UCSD-AML1 (cell line): Measurements from ENCODE around the gene EFCAB8.
A peak's percentile ranks its signal among the peaks of the same experiment; 100 is the strongest.

Experiments
- DNase-seq: peaks from one replicate; lab custom pipeline; 2025; ENCODE audit not compliant: unreplicated experiment; lab: John Stamatoyannopoulos, UW

The EFCAB8 gene, protein sequence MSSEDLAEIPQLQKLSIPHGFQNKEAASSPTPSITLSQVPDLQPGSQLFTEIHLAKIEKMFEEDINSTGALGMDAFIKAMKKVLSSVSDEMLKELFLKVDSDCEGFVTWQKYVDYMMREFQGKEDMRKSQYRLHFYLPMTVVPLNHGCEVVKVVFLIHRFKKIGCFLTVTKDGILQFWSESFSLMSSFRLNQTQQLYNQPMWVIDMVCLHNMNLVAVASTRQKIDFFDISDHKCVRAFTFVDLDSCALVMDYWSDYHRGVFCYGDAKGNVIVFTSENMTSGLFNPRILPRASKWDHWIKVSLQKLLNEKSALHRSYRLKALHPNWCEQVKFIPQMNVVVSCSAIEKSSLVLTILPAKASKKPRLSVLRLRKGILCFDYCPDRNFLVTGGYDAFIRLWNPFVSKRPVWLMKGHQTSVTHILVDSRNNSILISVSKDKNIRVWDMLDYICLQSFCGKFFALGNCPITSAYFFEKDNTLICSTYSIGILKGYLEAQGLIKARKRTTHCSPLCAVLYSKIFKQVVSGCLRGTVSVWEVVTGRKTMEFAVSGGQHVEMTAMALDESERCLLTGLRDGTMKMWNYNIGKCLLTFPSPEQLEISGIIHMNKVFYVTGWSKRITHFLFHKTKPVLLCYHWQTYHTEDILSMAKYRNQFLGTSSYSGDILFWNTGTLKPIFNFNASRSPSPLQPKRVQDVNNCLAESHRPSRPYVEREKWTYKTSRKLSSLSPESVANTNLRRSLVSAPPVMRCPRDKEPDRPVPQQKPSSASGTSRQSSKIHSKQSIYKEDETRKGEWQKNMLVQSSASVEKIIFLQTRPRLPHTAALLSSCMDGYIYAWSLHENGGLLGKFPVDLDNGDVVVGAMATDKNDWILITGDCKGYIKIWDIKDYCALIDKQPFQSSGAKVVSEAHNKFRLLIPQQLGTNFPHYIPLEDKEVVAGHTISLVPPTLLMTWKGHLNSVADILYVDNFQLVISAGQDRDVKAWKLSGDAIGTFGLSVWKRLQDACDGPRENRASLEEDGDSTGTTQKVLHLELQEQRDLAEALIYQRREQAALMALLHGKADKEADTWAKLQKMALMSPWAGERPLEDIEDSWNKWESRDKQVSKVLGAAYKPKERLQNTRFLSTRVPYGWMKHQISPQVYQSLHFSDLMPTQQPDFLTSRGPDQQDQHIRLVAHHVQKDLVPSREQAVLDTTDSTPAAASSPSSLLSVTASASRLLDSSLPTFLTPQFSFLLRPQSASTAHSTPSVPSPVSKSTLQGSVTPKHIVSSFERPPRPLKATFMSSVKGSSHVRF

GRCh38 chr20:32858701-32859372 lies at the start of gene EFCAB8:
EFCAB8 (plus strand) TSS chr20:32858923; CDS start chr20:32863793, 4,870 bp downstream.
- DNase-seq, result no peak

GRCh38 chr20:32809907-32810306 lies 48.8 kb upstream of the EFCAB8 start:
- no peak for DNase-seq

DNA sequence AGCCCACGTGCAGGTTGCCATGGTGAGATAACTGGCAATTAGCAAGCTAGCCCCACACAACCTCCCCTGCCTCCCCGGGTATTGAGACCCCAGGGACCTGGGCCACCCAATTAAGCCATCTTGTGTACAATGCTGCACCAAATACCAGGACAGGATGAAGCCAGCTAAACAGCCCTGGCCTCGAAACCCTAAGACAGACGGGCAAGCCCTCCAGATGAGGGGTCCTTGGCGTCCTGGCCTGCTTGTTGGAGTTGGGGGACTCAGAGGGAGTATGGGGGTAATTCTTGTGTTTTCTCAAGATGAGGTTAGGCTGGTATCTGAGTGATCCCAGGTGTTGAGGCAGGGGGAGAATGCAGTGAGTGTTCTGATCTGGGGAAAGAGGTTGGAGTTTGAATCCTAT lies 47.8 kb upstream of the EFCAB8 start:
- no peak for DNase-seq

DNA sequence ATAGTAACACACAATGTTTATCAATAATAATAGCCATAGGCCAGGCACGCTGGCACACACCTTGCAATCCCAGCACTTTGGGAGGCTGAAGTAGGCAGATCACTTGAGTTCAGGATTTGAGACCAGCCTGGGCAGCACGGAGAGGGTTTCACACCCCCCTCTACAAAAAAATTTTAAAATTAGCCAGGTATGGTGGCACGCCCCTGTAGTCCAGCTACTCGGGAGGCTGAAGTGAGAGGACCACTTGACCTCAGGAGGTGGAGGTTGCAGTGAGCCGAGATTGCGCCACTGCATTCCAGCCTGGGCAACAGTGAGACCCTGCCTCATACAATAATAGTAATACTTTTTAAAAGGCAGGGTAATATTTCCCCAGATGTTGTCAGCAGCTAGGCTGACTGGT lies 46.8 kb upstream of the EFCAB8 start:
- no peak for DNase-seq

DNA sequence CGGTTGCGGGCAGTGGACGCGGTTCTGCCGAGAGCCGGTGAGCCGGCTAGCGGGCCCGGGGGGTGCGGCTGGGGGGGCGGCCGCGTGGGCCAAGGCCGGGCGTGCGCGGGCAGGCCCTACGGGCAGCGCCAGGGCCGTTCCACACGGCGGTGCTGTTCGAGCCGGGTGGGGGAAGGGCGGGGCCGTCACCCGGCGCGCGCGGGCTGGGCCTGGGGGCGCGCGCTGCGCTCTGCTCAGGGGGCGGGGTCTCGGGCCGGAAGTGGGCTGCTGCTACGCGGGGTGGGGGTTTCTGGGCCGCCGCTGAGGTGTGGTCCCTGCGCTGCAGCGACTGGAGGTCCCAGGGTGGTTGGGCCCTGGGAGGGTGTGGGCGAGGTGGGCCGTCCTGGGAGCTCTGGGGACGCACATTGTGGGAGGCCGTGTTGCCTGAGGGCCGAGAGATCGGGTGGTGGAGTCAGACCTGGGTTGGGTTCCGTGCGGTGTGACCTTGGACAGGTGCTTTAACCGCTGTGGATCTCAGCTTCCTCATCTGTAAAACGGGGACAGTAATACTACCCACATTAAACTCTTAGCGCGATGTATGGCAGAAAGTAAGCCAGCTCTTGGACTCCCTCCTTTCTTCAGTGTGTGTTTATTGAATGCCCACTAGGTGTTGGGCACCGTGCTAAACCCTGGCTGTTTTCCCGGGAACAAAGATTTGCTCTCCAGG lies 38.6 kb upstream of the EFCAB8 start:
- peak; percentile 84 for DNase-seq

DNA sequence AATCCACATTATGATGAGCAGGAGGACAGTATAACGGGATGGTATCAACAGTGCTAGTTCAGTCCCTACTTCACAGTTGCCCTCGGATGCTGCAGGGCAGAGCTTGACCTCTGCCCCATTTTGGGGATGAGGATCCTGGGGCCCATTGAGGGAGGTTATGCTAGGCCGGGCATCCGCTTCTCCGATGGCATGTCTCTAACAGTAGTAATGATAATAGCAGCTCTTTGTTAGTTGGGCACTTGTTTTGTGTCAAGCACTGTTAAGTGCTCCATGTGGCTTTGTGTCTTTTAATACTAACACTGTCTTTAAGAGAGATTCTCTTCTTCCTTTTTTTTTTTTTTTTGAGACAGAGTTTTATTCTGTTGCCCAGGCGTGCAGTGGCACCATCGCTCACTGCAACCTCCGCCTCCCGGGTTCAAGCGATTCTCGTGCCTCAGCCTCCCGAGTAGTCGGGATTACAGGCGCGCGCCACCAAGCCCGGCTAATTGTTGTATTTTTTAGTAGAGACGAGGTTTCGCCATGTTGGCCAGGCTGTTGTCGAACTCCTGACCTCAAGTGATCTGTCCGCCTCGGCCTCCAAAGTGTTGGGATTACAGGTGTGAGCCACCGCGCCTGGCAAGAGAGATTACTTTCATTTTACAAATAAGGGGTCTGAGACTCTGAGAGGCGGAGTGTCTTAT lies 37.9 kb upstream of the EFCAB8 start:
- DNase-seq, result no peak

DNA sequence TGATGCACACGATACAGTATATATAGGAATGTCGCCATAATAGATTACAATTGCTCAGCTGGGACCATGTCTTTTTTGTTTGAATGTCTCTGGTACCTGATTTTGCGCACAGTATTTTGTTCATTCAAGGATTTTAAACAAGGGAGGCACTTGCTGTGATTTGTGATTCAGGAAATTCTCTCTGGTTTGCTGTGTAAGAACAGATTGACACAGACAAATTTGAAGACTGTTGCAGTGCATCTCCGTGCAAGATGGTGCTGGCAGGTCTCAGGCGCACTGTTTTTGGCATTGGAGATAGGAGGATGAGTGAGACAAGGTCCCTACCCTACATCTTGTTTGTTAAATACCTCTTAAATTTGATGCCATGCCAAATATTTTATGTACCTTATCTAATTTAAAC lies 36.5 kb upstream of the EFCAB8 start:
- DNase-seq, result no peak

DNA sequence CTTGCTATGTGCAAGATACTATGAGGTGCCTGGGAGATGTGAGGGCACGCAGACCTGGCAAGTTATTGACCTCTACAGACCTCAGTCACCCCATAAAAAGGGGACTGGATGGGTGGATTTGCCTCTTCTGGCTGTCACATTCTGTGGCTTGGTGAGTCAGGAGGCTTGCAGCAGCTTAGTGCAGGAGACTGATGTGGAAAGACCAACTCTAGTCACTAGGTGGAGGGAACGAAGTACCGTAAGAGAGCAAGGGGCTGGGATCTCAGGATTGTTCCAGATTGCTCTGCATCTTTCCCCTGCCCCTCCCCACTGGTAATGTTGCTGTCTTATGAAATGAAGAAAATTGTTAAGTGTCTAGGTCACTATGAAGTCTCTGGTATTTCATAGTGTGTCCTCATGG lies 35.6 kb upstream of the EFCAB8 start:
- no peak for DNase-seq

- DNase-seq, result no peak
These were observed 34.8 kb upstream of the EFCAB8 start for GRCh38 chr20:32823737-32824588.

GRCh38 chr20:32828029-32828680 lies 30.6 kb upstream of the EFCAB8 start:
- DNase-seq, result no peak

- DNase-seq, result no peak
These were observed 29.3 kb upstream of the EFCAB8 start for GRCh38 chr20:32829311-32830005.

GRCh38 chr20:32830437-32830836 lies 28.3 kb upstream of the EFCAB8 start:
- DNase-seq, result no peak

GRCh38 chr20:32831982-32832381 lies 26.7 kb upstream of the EFCAB8 start:
- no peak for DNase-seq

DNA sequence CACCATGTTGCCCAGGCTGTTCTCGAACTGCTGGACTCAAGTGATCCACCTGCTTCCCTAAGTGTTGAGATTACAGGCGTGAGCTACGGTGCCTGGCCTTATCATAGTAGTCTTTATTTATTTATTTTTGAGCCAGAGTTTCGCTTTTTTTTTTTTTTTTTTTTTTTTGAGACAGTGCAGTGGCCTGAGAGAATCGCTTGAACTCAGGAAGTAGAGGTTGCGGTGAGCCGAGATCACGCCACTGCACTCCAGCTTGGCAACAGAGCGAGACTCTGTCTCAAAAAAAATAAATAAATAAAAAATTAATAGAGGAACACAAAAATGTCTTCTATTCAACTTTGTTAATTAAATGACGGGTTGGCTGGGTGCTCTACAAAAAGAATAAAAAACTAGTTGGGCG lies 26.1 kb upstream of the EFCAB8 start:
- DNase-seq, result no peak

- DNase-seq, result no peak
These were observed 23.8 kb upstream of the EFCAB8 start for GRCh38 chr20:32834972-32835371.

DNA sequence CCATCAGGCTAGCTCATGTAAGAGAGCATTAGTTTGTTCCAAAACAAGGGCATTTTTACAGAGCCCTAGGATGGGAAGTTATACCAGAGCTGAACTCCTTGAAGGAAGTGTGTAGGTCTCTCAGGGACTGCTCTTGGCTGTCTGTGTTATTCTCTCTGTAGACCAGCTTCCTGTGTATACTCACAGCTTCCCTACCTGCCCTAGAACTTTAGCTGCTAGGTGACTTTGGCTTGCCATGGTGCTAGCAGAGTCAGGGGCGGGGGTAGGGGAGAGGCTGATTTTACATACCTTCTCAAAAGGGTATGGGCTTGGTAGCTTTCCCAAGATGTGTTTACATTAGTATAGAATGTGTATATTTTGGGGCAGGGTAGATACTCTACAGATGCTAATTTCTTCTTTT lies 21.6 kb upstream of the EFCAB8 start:
- no peak for DNase-seq

DNA sequence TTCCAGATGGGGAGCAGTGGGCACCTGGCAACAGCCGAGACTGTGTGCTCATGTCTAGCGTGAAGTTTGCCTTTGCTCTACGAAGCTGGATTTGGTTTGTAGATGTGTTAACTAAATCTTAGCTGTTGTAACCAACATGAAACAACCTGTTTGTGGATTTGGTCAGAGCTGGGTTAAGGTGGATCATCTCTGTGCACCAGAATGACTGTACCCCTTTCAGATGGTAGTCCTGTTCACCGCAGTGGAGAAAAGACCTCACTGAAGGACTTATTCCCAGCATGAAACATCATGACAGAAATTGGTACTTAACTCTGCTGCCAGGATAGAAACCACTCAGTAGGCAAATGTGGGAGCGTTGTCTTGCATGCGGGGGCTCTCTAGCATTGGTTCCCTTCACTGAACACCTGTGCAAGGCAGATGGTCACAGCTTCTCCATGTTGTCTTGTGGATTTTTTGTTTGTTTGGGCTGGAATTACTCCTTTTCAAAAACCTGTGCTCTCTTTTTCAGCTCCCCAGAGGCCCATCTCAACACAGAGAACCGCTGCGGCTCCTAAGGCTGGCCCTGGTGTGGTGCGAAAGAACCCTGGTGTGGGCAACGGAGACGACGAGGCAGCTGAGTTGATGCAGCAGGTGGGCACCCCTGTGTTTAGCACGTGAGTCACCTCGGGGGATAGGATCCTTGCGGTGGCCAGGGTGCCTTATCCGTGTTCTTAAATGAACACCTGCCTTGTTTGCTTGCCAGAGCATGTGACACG lies 19.3 kb upstream of the EFCAB8 start:
- DNase-seq, result no peak
